BLaER1 (cell line): ENCODE results near the gene AP1M2.

ENCODE experiments used
- H3K27ac ChIP-seq: shearing (Covaris generic); formaldehyde crosslinking; 2 replicates; pipeline ENCODE4 v1.8.1; 2022
- H3K27me3 ChIP-seq: shearing (Covaris generic); formaldehyde crosslinking; 2 replicates; pipeline ENCODE4 v1.8.1; 2022
- H3K36me3 ChIP-seq: shearing (Covaris generic); formaldehyde crosslinking; 2 replicates; pipeline ENCODE4 v1.8.1; 2022
- H3K4me1 ChIP-seq: shearing (Covaris generic); formaldehyde crosslinking; 2 replicates; pipeline ENCODE4 v1.8.1; 2022
- H3K4me2 ChIP-seq: shearing (Covaris generic); formaldehyde crosslinking; 2 replicates; pipeline ENCODE4 v1.8.1; 2022
- H3K4me3 ChIP-seq: shearing (Covaris generic); formaldehyde crosslinking; 2 replicates; pipeline ENCODE4 v1.8.1; 2022
- H3K9ac ChIP-seq: shearing (Covaris generic); formaldehyde crosslinking; 2 replicates; pipeline ENCODE4 v1.8.1; 2022
- H3K9me3 ChIP-seq: shearing (Covaris generic); formaldehyde crosslinking; 2 replicates; pipeline ENCODE4 v1.8.1; 2022
- H4K20me1 ChIP-seq: shearing (Covaris generic); formaldehyde crosslinking; 2 replicates; pipeline ENCODE4 v1.8.1; 2022
- Cebpa-rat ChIP-seq: shearing (Covaris generic); IDR thresholded peaks from 2 replicates; pipeline ENCODE4 v1.8.1; 2022

AP1M2 gene

GRCh38 chr19:10620786-10621185 is 33.7 kb upstream of the AP1M2 start:
- H3K36me3 ChIP-seq: peaks cover 98% of the 10 kb centered on the region
- H3K27ac ChIP-seq: no peak overlapping the region
- H3K4me3 ChIP-seq: no peak overlapping the region
- no peak for TF ChIP-seq Cebpa-rat
- peaks cover 55% of the 10 kb centered on the region for H3K4me1 ChIP-seq
- H3K9me3 ChIP-seq: no peaks in the 10 kb centered on the region
- peak overlapping the region; percentile 27; the same call in 1 of the 2 replicates for H3K4me2 ChIP-seq
- no peak overlapping the region for H3K9ac ChIP-seq
- peaks cover 100% of the 10 kb centered on the region for H4K20me1 ChIP-seq
- no peaks in the 10 kb centered on the region for H3K27me3 ChIP-seq

GRCh38 chr19:10618846-10619245 is 31.7 kb upstream of the AP1M2 start:
- Histone ChIP-seq H3K36me3 (peaks cover 93% of the 10 kb centered on the region), H3K9ac (no peak overlapping the region), H3K9me3 (no peaks in the 10 kb centered on the region), H3K4me2 (no peak overlapping the region), H4K20me1 (peaks cover 100% of the 10 kb centered on the region), H3K4me1 (peaks cover 72% of the 10 kb centered on the region), H3K27me3 (no peaks in the 10 kb centered on the region), H3K27ac (no peak overlapping the region), H3K4me3 (no peak overlapping the region)
- TF ChIP-seq Cebpa-rat: no peak

GRCh38 chr19:10617409-10618121 is 30.5 kb upstream of the AP1M2 start:
- no peak for TF ChIP-seq Cebpa-rat
- H3K4me3 ChIP-seq: no peak overlapping the region

GRCh38 chr19:10615429-10616023 is 28.4 kb upstream of the AP1M2 start:
- Histone ChIP-seq H3K9me3 (peaks cover 4% of the 10 kb centered on the region; the same call in 1 of the 2 replicates), H3K9ac (no peak overlapping the region; the same call in 1 of the 2 replicates), H3K4me2 (peak overlapping the region; percentile 55), H4K20me1 (peaks cover 100% of the 10 kb centered on the region), H3K4me3 (no peak overlapping the region), H3K27me3 (no peaks in the 10 kb centered on the region), H3K36me3 (peaks cover 89% of the 10 kb centered on the region), H3K4me1 (peaks cover 48% of the 10 kb centered on the region), H3K27ac (no peak overlapping the region)
- TF ChIP-seq Cebpa-rat: no peak

More at GRCh38 chr19:10617409-10618121, 30.5 kb upstream of the AP1M2 start:
- no peaks in the 10 kb centered on the region for H3K27me3 ChIP-seq
- peaks cover 4% of the 10 kb centered on the region; the same call in 1 of the 2 replicates for H3K9me3 ChIP-seq
- H3K9ac ChIP-seq: no peak overlapping the region
- peaks cover 100% of the 10 kb centered on the region for H4K20me1 ChIP-seq
- no peak overlapping the region for H3K4me2 ChIP-seq
- H3K36me3 ChIP-seq: peaks cover 93% of the 10 kb centered on the region
- H3K27ac ChIP-seq: no peak overlapping the region
- peaks cover 65% of the 10 kb centered on the region for H3K4me1 ChIP-seq

GRCh38 chr19:10612499-10613119 is 25.5 kb upstream of the AP1M2 start:
- peaks cover 72% of the 10 kb centered on the region for H3K36me3 ChIP-seq
- H4K20me1 ChIP-seq: peaks cover 99% of the 10 kb centered on the region
- no peak overlapping the region for H3K27ac ChIP-seq
- H3K27me3 ChIP-seq: no peaks in the 10 kb centered on the region
- H3K4me1 ChIP-seq: peaks cover 40% of the 10 kb centered on the region
- TF ChIP-seq Cebpa-rat: no peak
- H3K9ac ChIP-seq: no peak overlapping the region
- no peak overlapping the region for H3K4me3 ChIP-seq
- peaks cover 4% of the 10 kb centered on the region; the same call in 1 of the 2 replicates for H3K9me3 ChIP-seq
- H3K4me2 ChIP-seq: no peak overlapping the region

GRCh38 chr19:10611907-10612306 is 24.8 kb upstream of the AP1M2 start:
- peaks cover 36% of the 10 kb centered on the region for H3K4me1 ChIP-seq
- H3K36me3 ChIP-seq: peaks cover 70% of the 10 kb centered on the region
- H3K9me3 ChIP-seq: peaks cover 4% of the 10 kb centered on the region; the same call in 1 of the 2 replicates
- H3K9ac ChIP-seq: no peak overlapping the region
- H3K4me2 ChIP-seq: no peak overlapping the region
- H3K27me3 ChIP-seq: no peaks in the 10 kb centered on the region
- no peak overlapping the region for H3K27ac ChIP-seq
- peaks cover 99% of the 10 kb centered on the region for H4K20me1 ChIP-seq
- no peak overlapping the region for H3K4me3 ChIP-seq
- TF ChIP-seq Cebpa-rat: no peak

GRCh38 chr19:10604460-10604980 is 17.4 kb upstream of the AP1M2 start:
- Histone ChIP-seq H3K4me3 (peak overlapping the region; percentile 97), H3K36me3 (peaks cover 26% of the 10 kb centered on the region), H3K9ac (peak overlapping the region; percentile 99), H3K27me3 (no peaks in the 10 kb centered on the region), H4K20me1 (peaks cover 62% of the 10 kb centered on the region), H3K4me1 (peaks cover 49% of the 10 kb centered on the region), H3K9me3 (no peaks in the 10 kb centered on the region), H3K4me2 (peak overlapping the region; percentile 96), H3K27ac (peak overlapping the region; percentile 99)
- TF ChIP-seq Cebpa-rat: no peak

- Histone ChIP-seq H3K9ac (peak overlapping the region; percentile 99), H3K4me2 (peak overlapping the region; percentile 96), H4K20me1 (peaks cover 57% of the 10 kb centered on the region), H3K9me3 (no peaks in the 10 kb centered on the region), H3K27me3 (no peaks in the 10 kb centered on the region), H3K36me3 (peaks cover 23% of the 10 kb centered on the region), H3K27ac (peak overlapping the region; percentile 99), H3K4me3 (peak overlapping the region; percentile 97), H3K4me1 (peaks cover 50% of the 10 kb centered on the region)
- TF ChIP-seq Cebpa-rat: no peak
These were observed 16.9 kb upstream of the AP1M2 start for GRCh38 chr19:10603873-10604459.

- peaks cover 20% of the 10 kb centered on the region for H3K36me3 ChIP-seq
- H3K4me3 ChIP-seq: peak overlapping the region; percentile 97
- no peak for TF ChIP-seq Cebpa-rat
- peak overlapping the region; percentile 99 for H3K27ac ChIP-seq
- no peaks in the 10 kb centered on the region for H3K9me3 ChIP-seq
- H3K4me1 ChIP-seq: peaks cover 57% of the 10 kb centered on the region
- peaks cover 50% of the 10 kb centered on the region for H4K20me1 ChIP-seq
- H3K9ac ChIP-seq: peak overlapping the region; percentile 99
- H3K27me3 ChIP-seq: no peaks in the 10 kb centered on the region
- H3K4me2 ChIP-seq: peak overlapping the region; percentile 96
These were observed 16.2 kb upstream of the AP1M2 start for GRCh38 chr19:10603084-10603872.
